Measurements from ENCODE around the gene PCLO.
"Not testable (repeated sequence)": the region's sequence is repeated elsewhere in the genome, so short reads cannot be mapped to it uniquely, and the experiment has no call there.

PCLO gene

GRCh38 chr7:82953324-82954027, 209.2 kb downstream of the PCLO start:
- TF ChIP-seq POLR2A (IDR thresholded peaks at IDR 0.05; ENCODE audit: low read depth, low read length) = no peak
- TF ChIP-seq TAF1 (IDR thresholded peaks at IDR 0.05; ENCODE audit: borderline replicate concordance, low read depth, low read length) = no peak
- TF ChIP-seq POLR2AphosphoS5 (IDR thresholded peaks at IDR 0.05; ENCODE audit: low read depth, low read length) = no peak
- DNase-seq (ENCODE audit: insufficient read length) = no peak
- FAIRE-seq = no peak

DNA sequence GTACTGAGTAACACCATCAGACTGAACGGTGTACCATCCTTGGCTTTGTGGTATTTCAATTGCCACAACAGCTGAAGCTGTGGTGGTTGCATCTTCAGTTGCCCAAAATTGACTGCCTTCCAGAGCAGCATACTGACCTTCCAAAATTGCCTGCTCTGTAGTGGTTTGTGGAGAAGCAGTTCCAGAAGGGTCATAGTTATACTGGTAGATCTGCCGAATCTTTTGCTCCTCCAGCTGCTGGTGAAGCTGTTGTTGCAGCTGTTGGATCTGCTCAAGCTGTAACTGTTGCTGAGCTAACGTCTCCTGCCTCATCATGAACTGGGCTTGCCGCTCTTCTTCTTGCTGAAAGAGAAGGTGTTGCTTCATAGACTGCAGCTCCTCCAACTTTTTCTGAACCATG, 212.2 kb downstream of the PCLO start:
- no peak for FAIRE-seq
- TF ChIP-seq POLR2AphosphoS5 (IDR thresholded peaks at IDR 0.05; ENCODE audit: low read depth, low read length) (no peak), POLR2A (IDR thresholded peaks at IDR 0.05; ENCODE audit: low read depth, low read length) (no peak), TAF1 (IDR thresholded peaks at IDR 0.05; ENCODE audit: borderline replicate concordance, low read depth, low read length) (no peak)

GRCh38 chr7:82945480-82945879, 217.2 kb downstream of the PCLO start:
- DNase-seq (ENCODE audit: insufficient read length) (no peak), FAIRE-seq (no peak)
- TF ChIP-seq POLR2AphosphoS5 (IDR thresholded peaks at IDR 0.05; ENCODE audit: low read depth, low read length) = no peak
- no peak for TF ChIP-seq TAF1 (IDR thresholded peaks at IDR 0.05; ENCODE audit: borderline replicate concordance, low read depth, low read length)
- TF ChIP-seq POLR2A (IDR thresholded peaks at IDR 0.05; ENCODE audit: low read depth, low read length) = no peak

More for the DNA sequence above, 212.2 kb downstream of the PCLO start:
- no peak for DNase-seq (ENCODE audit: insufficient read length)

DNA sequence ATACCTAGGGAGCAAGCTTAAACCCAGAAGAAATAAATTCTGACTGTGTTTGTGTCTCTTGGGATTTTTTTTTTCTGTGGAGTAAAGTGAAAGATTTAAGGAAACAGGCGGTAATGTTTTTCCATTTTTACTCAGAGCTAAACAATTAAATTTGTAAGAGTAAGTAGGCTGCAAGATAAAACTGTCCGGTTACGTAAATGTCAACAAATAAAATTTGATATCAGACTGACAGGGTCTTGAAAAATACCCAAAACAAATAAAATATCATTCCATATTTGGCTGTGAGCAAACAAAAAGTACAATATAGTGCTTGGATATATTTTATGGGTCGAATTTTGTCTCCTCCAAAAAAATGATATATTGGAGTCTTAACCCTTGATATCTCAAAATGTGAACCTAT, 217.6 kb downstream of the PCLO start:
- TF ChIP-seq POLR2A (IDR thresholded peaks at IDR 0.05; ENCODE audit: low read depth, low read length) (no peak), TAF1 (IDR thresholded peaks at IDR 0.05; ENCODE audit: borderline replicate concordance, low read depth, low read length) (no peak), POLR2AphosphoS5 (IDR thresholded peaks at IDR 0.05; ENCODE audit: low read depth, low read length) (no peak)
- DNase-seq (ENCODE audit: insufficient read length) (no peak), FAIRE-seq (no peak)

GRCh38 chr7:82932516-82932915, 230.2 kb downstream of the PCLO start:
- DNase-seq (ENCODE audit: insufficient read length) (no peak), FAIRE-seq (no peak)
- TF ChIP-seq POLR2AphosphoS5 (IDR thresholded peaks at IDR 0.05; ENCODE audit: low read depth, low read length) (no peak), TAF1 (IDR thresholded peaks at IDR 0.05; ENCODE audit: borderline replicate concordance, low read depth, low read length) (no peak), POLR2A (IDR thresholded peaks at IDR 0.05; ENCODE audit: low read depth, low read length) (no peak)

DNA sequence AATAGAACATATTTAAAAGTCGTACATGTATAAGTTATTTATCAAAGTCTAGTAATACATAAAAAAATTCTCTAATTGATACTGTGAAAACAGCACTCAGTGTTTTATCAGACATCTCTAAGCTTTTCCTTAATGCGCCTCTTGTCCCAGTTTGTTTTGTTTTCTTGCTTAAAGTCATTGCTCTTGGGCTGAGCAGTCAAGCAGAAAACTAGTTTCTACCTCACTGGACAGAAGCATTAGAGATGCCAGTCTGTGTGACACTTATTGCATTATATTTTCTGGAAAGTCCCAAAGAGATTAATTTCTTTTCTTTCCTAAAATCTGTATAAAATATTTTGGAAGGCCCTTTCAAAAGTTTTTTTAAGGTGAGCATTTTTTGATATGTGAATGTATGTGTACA, 236.2 kb downstream of the PCLO start:
- TF ChIP-seq TAF1 (IDR thresholded peaks at IDR 0.05; ENCODE audit: borderline replicate concordance, low read depth, low read length) = no peak
- FAIRE-seq = no peak

DNA sequence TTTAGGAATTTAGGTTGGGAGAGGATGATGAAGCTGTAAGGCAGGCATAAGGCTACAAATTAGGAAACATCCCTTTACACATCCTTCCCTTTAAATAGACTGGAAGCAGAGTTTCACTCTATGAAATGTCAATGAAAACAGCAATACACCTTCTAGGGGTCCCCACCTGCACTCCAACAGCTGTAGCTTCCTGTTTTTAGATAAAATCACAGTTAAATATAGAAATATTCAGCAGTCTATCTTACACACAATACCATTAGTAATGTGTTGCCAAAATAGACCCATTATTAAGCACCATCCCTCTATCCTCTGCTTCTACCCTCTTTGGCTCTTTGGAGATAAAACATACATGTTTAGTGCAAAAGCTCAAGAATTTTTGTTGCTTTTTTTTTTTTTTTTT, 237.4 kb downstream of the PCLO start:
- TF ChIP-seq POLR2AphosphoS5 (IDR thresholded peaks at IDR 0.05; ENCODE audit: low read depth, low read length) = no peak
- TF ChIP-seq TAF1 (IDR thresholded peaks at IDR 0.05; ENCODE audit: borderline replicate concordance, low read depth, low read length) = no peak
- no peak for TF ChIP-seq POLR2A (IDR thresholded peaks at IDR 0.05; ENCODE audit: low read depth, low read length)
- no peak for FAIRE-seq

More for the DNA sequence above, 236.2 kb downstream of the PCLO start:
- DNase-seq (ENCODE audit: insufficient read length) = no peak

GRCh38 chr7:82906502-82906901, 256.2 kb downstream of the PCLO start:
- TF ChIP-seq TAF1 (IDR thresholded peaks at IDR 0.05; ENCODE audit: borderline replicate concordance, low read depth, low read length) = no peak
- no peak for TF ChIP-seq POLR2A (IDR thresholded peaks at IDR 0.05; ENCODE audit: low read depth, low read length)
- no peak for TF ChIP-seq POLR2AphosphoS5 (IDR thresholded peaks at IDR 0.05; ENCODE audit: low read depth, low read length)
- no peak for DNase-seq (ENCODE audit: insufficient read length)
- no peak for FAIRE-seq

More for the DNA sequence above, 237.4 kb downstream of the PCLO start:
- DNase-seq (ENCODE audit: insufficient read length) = no peak

DNA sequence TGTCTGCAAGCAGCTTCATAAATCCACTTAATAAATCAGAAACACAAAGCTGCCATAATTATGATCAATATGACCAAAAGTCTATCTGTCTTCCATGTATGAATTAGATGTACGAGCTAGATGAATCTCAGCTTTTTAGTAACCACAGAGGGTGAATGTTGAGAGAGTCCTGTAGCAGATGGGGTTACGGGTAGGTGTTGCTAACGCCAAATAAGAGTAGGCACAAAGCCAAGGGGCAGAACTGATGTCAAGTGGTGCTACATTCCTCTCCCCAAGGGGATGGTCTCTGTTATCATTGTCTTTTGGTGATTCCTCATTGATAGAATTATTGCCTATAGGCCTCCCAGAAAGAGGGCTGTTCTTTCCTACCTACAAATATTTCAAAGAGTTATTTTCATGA, 257.8 kb downstream of the PCLO start:
- no peak for FAIRE-seq
- DNase-seq (ENCODE audit: insufficient read length) = no peak
- TF ChIP-seq POLR2A (IDR thresholded peaks at IDR 0.05; ENCODE audit: low read depth, low read length) (no peak), TAF1 (IDR thresholded peaks at IDR 0.05; ENCODE audit: borderline replicate concordance, low read depth, low read length) (no peak), POLR2AphosphoS5 (IDR thresholded peaks at IDR 0.05; ENCODE audit: low read depth, low read length) (no peak)

GRCh38 chr7:82901098-82901497, 261.6 kb downstream of the PCLO start:
- not testable (repeated sequence) for DNase-seq (ENCODE audit: insufficient read length); FAIRE-seq

DNA sequence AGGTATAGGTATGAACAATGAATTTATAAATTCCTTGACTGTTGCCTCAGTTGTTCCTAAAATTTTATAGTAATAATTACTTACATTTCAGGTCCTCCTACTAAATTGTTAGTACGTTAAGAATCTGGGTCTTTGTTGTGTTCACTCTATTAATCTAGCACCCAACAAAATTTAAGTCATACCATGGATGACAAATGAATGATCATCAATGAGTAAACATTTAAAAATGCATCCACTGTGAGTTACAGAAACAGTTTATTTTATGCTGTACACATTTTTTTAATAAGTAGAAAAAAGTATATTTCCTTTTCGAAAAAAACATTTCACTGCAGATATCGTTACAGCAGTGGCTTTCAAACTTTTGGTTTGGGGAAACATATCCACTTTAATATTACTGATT, 265.2 kb downstream of the PCLO start:
- DNase-seq (ENCODE audit: insufficient read length) (no peak), FAIRE-seq (no peak)
- TF ChIP-seq POLR2A (IDR thresholded peaks at IDR 0.05; ENCODE audit: low read depth, low read length) = no peak
- TF ChIP-seq POLR2AphosphoS5 (IDR thresholded peaks at IDR 0.05; ENCODE audit: low read depth, low read length) = no peak
- no peak for TF ChIP-seq TAF1 (IDR thresholded peaks at IDR 0.05; ENCODE audit: borderline replicate concordance, low read depth, low read length)

DNA sequence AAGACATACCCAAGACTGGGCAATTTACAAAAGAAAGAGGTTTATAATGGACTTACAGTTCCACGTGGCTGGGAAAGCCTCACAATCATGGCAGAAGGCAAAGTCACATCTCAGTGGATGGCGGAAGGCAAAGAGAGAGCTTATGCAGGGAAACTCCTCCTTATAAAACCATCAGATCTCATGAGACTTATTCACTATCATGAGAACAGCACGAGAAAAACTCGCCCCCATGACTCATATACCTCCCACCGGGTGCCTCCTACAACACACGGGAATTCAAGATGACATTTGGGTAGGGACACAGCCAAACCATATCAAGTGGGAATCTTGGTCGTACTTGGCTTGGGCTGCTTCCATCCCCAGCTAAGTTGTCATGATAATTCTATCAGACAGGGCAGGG, 268.3 kb downstream of the PCLO start:
- DNase-seq (ENCODE audit: insufficient read length); FAIRE-seq: not testable (repeated sequence)

DNA sequence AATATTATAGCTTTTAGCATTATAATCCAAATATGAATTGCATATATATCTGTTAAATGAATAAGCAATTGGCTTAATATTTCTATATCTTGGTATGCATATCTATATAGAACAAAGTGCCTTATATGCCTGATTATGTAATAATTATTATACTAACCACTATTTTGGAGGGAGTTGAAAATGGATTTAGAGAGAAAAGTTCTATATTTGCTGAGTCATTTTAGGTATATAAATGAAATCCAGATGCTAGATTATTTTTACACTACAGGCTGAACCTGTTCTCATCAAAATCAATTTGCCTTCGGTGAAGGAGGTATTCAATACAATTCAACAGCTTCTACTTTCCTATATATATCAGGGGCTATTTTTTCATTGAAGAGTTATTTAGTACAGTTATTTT, 276.4 kb downstream of the PCLO start:
- DNase-seq (ENCODE audit: insufficient read length) (no peak), FAIRE-seq (no peak)
- TF ChIP-seq TAF1 (IDR thresholded peaks at IDR 0.05; ENCODE audit: borderline replicate concordance, low read depth, low read length) (no peak), POLR2AphosphoS5 (IDR thresholded peaks at IDR 0.05; ENCODE audit: low read depth, low read length) (no peak), POLR2A (IDR thresholded peaks at IDR 0.05; ENCODE audit: low read depth, low read length) (no peak)
